ENCODE measurements around the gene SYNPO2.

DNA sequence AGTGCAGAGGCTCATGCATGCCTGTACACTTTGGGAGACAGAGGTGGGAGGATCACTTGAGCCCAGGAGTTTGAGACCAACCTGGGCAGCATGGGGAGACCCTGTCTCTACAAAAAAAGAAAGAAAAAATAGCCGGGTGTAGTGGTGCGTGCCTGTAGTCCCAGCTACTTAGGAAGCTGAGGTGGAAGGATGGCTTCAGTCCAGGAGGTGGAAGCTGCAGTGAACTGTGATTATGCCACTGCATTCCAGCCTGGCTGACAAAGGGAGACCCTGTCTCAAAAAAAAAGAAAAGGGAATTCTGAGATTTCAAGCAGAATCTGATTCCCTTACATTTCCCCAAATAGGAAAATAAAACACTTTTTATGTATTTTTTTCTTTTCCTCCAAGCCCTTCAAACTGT is 83.5 kb downstream of the SYNPO2 start:
- TF ChIP-seq, protein P1, sequence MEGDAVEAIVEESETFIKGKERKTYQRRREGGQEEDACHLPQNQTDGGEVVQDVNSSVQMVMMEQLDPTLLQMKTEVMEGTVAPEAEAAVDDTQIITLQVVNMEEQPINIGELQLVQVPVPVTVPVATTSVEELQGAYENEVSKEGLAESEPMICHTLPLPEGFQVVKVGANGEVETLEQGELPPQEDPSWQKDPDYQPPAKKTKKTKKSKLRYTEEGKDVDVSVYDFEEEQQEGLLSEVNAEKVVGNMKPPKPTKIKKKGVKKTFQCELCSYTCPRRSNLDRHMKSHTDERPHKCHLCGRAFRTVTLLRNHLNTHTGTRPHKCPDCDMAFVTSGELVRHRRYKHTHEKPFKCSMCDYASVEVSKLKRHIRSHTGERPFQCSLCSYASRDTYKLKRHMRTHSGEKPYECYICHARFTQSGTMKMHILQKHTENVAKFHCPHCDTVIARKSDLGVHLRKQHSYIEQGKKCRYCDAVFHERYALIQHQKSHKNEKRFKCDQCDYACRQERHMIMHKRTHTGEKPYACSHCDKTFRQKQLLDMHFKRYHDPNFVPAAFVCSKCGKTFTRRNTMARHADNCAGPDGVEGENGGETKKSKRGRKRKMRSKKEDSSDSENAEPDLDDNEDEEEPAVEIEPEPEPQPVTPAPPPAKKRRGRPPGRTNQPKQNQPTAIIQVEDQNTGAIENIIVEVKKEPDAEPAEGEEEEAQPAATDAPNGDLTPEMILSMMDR (conservative IDR thresholded peaks at IDR 0.05 in 1 of 2, IDR thresholded peaks at IDR 0.05 in 1 of 2; ENCODE audit: low read depth in 1 of 2, low read length in 2 of 2), result no peak
- no peak for TF ChIP-seq EZH2 (IDR thresholded peaks at IDR 0.05; ENCODE audit: low read length, missing control alignments)

All from fibroblast of lung (primary cell).